Neutrophil (primary cell): Measurements from ENCODE around the gene CTBP2.

ENCODE experiments used
- H3K27ac ChIP-seq: fragments of 200-600 bp; sonication (generic); 2 replicates; pipeline ENCODE4 v1.5.1; 2016; ENCODE audit warnings: mild to moderate bottlenecking, moderate library complexity
- H3K27me3 ChIP-seq: fragments of 200-600 bp; sonication (generic); 2 replicates; pipeline ENCODE4 v1.6.0; 2016; ENCODE audit warnings: mild to moderate bottlenecking
- H3K36me3 ChIP-seq: fragments of 200-600 bp; sonication (generic); 2 replicates; pipeline ENCODE4 v1.5.1; 2017
- H3K4me1 ChIP-seq, 2 experiments: fragments of 200-600 bp in 1 of 2; sonication (generic) in 1 of 2; 1 replicate in 1 of 2; 2 replicates in 1 of 2; pipeline versions ENCODE4 v1.5.1 to v1.6.1; 2013 to 2016; ENCODE audit warnings: low read depth in 1 of 2, low read length in 1 of 2, mild to moderate bottlenecking in 1 of 2, moderate library complexity in 1 of 2; ENCODE audit not compliant: control insufficient read depth in 1 of 2, insufficient read depth in 1 of 2
- H3K4me3 ChIP-seq, 2 experiments: fragments of 200-600 bp in 1 of 2; sonication (generic) in 1 of 2; 1 replicate in 1 of 2; 2 replicates in 1 of 2; pipeline ENCODE4 v1.5.1; 2013 to 2016; ENCODE audit warnings: low read depth in 1 of 2, low read length in 1 of 2, mild to moderate bottlenecking in 1 of 2, moderate library complexity in 1 of 2
- H3K9me3 ChIP-seq: fragments of 200-600 bp; sonication (generic); 2 replicates; pipeline ENCODE4 v1.5.1; 2016
- CTCF ChIP-seq: fragments of 200-600 bp; sonication (generic); IDR thresholded peaks from 2 replicates; pipeline ENCODE4 v1.5.1; 2016; ENCODE audit warnings: antibody characterized with exemption

Gene CTBP2

GRCh38 chr10:125089469-125089868, 70.9 kb downstream of the CTBP2 start:
- no peak overlapping the region for H3K27ac ChIP-seq

GRCh38 chr10:125087897-125088215, 72.5 kb downstream of the CTBP2 start:
- no peak overlapping the region for H3K4me3 ChIP-seq
- no peaks in the 10 kb centered on the region for H3K4me1 ChIP-seq
- no peaks in the 10 kb centered on the region for H3K27me3 ChIP-seq
- H3K36me3 ChIP-seq, result peaks cover 41% of the 10 kb centered on the region
- no peak for TF ChIP-seq CTCF
- H3K27ac ChIP-seq, result no peak overlapping the region
- H3K9me3 ChIP-seq, result no peaks in the 10 kb centered on the region

More at GRCh38 chr10:125089469-125089868, 70.9 kb downstream of the CTBP2 start:
- H3K4me1 ChIP-seq, result peaks cover 0 to 4% of the 10 kb centered on the region in 2 experiments
- no peak for TF ChIP-seq CTCF
- H3K4me3 ChIP-seq, result no peak overlapping the region
- no peaks in the 10 kb centered on the region for H3K9me3 ChIP-seq
- no peaks in the 10 kb centered on the region for H3K27me3 ChIP-seq
- peaks cover 33% of the 10 kb centered on the region for H3K36me3 ChIP-seq

- H3K4me1 ChIP-seq, result no peaks in the 10 kb centered on the region
- no peaks in the 10 kb centered on the region for H3K9me3 ChIP-seq
- peaks cover 42% of the 10 kb centered on the region for H3K36me3 ChIP-seq
- no peaks in the 10 kb centered on the region for H3K27me3 ChIP-seq
- no peak overlapping the region for H3K4me3 ChIP-seq
- no peak overlapping the region for H3K27ac ChIP-seq
- TF ChIP-seq CTCF, result no peak
These were observed 73.0 kb downstream of the CTBP2 start for GRCh38 chr10:125087191-125087896.

GRCh38 chr10:125086691-125087090, 73.7 kb downstream of the CTBP2 start:
- H3K27me3 ChIP-seq, result no peaks in the 10 kb centered on the region
- H3K4me1 ChIP-seq, result no peaks in the 10 kb centered on the region
- peaks cover 45% of the 10 kb centered on the region for H3K36me3 ChIP-seq
- no peaks in the 10 kb centered on the region for H3K9me3 ChIP-seq
- no peak overlapping the region for H3K27ac ChIP-seq
- no peak overlapping the region for H3K4me3 ChIP-seq
- TF ChIP-seq CTCF, result no peak

GRCh38 chr10:125085258-125086054, 74.9 kb downstream of the CTBP2 start:
- no peak overlapping the region for H3K27ac ChIP-seq
- H3K9me3 ChIP-seq, result no peaks in the 10 kb centered on the region
- H3K36me3 ChIP-seq, result peaks cover 46% of the 10 kb centered on the region
- H3K27me3 ChIP-seq, result no peaks in the 10 kb centered on the region
- H3K4me1 ChIP-seq, result no peaks in the 10 kb centered on the region
- no peak for TF ChIP-seq CTCF
- no peak overlapping the region for H3K4me3 ChIP-seq
